ENCODE measurements around the gene RREB1.
"Not testable (repeated sequence)": the region's sequence is repeated elsewhere in the genome, so short reads cannot be mapped to it uniquely, and the experiment has no call there.

The RREB1 gene

DNA sequence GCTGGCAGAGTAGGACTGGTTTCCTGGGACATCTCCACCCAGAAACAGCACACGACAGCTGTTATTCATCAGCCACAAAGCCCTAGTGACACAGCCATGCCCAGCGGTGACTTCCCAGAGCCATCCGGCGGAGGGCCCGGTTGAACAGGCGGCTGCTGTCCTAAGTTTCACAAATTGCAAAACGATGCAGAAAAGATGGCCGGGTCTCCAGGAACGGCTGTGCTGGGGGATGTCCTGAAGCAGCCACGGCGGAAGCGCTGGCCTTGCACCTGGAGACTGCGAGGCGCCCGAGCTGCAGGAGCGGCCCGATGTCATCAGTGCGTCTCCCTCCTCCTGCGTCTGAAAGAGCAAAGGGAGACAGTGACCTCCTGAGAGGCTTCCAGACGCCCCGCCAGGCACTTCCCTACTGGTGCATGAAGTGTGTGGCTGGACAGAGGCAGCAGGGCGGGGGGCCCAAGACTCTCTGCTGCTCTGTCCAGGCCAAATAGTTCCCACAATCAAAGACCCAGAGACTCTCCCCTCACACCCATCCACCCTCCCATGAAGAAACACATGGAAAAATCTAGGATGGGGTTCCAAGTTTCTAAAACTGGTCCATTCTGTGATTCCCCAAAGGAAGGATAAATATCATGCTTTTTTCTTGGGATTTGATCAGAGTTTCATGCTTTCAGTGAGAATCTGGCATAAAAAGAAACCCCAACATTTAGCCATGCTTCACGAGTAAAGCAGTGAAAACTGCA is 161.2 kb downstream of the RREB1 start:
- DNase-seq: no peak

- no peak for DNase-seq
Measured at GRCh38 chr6:7269816-7270215, 162.1 kb downstream of the RREB1 start.

DNA sequence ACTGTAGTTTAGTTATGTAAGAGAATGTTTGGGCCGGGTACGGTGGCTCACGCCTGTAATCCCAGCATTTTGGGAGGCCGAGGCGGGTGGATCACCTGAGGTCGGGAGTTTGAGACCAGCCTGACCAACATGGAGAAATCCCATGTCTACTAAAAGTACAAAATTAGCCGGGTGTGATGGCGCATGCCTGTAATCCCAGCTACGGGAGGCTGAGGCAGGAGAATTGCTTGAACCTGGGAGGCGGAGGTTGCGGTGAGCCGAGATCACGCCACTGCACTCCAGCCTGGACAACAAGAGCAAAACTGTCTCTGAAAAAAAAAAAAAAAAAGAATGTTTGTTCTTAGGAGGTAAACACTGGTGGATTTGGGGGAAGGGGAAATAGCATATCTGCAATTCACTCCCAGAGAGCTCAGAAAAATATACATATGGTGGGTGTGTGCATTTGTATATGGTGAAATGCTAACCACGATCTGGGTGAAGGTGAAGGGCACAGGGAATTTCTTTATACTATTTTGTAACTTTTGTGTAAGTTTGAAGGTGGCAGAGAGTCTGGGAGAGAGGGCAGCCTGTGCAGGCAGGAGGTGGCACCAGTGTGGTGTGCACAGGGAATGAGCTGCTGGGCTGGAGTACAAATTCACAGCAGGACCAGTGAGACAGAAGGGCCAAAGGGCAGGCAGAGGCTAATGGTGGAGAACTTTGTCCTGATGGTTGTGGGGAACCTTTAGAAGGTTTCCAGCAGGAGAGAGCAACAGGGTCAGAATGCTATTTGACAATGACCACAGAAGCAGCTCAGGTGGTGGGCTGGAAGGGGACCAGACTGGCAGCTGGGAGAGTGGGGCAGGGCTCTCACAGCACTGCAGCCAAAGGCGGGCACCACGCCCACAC is 162.8 kb downstream of the RREB1 start:
- DNase-seq: no peak

- no peak for DNase-seq
Measured at GRCh38 chr6:7271205-7271534, 163.4 kb downstream of the RREB1 start.

DNA sequence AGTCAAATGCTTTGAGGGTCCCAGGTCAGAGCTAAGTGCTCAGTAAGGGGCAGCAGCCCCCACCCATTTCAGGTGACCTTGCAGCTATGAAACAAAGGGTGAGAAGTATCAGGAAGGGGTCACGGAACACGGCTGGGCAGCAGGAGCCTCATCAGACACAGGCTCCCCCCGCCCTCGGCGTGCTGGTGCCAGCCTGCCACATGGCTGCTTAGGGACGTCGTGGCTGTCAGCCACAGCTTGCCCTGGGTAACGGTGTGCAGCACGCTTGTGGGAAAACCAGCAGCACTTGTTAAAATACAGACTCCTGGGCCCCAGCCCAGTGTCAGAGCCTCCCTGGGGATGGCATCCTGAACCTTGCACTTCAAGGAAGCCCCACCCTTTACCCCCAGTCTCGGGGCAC is 165.9 kb downstream of the RREB1 start:
- DNase-seq: no peak

DNA sequence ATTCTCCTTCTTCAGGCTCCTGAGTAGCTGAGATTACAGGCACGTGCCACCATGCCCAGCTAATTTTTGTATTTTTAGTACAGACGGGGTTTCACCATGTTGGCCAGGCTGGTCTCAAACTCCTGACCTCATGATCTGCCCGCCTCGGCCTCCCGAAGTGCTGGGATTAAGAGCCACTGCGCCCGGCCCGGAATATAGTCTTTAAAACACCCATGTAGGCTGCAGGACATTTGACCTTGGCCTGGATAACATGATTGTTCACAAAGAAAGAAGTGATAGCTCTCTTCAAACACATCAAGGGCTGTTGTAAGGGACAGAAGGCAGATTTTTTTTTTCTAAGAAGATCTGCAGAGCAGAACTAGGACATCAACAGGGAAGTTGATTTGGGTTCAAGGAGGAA is 166.8 kb downstream of the RREB1 start:
- DNase-seq: not testable (repeated sequence)

- no peak for DNase-seq
Measured at GRCh38 chr6:7276199-7276524, 168.4 kb downstream of the RREB1 start.

DNA sequence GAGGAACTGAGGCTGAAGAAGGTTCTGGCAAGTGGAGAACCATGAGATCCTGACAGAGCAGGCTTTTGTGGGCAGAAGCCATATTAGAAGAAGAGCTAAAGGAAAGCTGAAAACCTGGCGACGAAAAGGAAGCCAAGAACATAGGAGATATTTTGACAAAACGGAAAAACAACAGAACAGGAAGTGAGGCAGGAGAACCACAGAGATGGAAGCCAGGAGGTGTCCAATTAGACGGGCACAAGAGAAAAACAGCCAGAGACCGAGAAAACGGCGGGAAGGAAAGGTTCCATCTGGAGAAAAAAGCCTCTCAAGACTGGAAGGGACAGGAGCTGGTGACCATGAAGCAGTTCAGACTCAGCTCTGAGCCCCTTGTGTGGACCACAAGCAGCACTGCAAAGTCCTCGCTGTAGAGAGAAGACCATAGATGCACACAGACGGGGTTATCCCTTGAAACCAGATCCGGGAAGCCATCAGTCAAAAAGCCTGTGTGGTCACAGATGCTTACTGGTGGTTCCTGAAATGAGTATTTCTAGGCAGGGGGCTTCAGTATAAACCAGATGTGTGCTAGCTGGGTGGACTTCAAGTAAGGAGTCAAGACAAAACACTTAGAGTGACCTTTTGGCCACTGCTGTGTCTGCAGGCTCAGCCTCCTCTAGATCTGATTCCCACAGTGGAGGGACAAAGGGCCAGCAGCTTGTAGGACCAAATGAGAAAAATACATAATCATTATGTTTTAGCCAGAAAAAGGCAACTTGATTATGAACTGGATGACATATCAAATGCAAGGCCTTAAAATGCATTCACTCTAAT is 174.5 kb downstream of the RREB1 start:
- no peak for DNase-seq

GRCh38 chr6:7283676-7284075 is 175.9 kb downstream of the RREB1 start:
- DNase-seq: no peak

DNA sequence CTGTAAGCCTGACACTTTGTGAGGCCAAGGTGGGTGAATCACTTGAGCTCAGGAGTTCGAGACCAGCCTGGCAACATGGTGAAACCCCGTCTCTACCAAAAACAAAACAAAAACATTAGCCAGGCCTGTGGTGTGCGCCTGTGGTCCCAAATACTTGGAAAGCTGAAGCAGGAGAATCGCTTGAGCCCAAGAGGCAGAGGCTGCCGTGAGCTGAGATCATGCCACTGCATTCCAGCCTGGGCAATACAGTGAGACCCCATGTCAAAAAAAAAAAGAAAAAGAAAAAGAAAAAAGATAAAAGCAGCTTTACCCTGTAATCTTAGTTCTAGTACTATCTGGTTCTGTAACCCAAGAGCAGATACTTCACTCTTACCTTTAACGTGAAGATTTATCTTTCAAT is 177.7 kb downstream of the RREB1 start:
- DNase-seq: no peak

DNA sequence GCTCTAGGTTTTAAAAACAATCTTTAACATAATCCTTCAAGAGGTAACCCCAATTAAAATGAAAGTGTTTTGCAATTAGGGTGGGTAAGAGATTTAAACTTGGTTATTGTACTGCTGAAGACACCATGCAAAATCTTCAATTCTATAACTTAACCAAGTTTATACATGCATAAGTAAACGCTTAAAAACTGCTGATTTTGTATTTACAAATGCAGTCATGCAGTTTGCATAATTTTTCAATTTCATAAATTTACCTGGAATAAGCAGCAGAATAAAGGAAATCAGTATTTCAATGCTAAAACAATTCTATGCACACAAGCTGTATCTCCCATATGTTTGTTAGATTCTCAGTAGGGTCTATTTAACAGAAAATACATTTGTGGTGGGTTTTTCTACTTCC is 182.3 kb downstream of the RREB1 start:
- DNase-seq: no peak

DNA sequence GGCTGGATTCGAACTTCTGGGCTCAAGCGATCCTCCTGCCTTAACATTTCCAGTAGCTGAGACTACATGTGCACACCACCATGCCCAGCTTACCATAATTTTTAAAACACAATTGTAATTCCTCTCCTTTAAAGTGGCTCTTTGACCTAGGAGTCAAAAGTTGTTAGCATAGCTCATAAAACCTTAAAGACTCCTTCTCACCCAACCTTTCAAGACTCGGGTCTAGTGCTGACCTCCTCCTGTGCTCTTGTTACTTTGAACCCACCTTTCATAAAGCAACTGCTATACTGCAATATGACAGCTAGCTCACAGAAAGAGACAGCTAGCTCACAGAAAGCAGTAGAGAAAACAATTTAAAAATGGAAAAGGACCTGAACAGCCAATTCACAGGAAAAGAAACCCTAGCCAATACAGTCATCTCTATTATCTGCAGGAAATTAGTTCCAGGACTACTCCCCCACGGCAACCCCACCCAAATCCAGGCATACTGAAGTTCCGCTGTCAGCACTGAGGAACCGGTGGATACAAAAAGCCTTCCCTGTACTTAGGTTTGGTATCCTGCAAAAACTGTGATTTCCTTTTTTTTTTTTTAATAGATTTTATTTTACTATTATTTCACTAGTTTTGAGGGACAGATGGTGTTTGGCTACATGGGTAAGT is 185.0 kb downstream of the RREB1 start:
- no peak for DNase-seq

DNA sequence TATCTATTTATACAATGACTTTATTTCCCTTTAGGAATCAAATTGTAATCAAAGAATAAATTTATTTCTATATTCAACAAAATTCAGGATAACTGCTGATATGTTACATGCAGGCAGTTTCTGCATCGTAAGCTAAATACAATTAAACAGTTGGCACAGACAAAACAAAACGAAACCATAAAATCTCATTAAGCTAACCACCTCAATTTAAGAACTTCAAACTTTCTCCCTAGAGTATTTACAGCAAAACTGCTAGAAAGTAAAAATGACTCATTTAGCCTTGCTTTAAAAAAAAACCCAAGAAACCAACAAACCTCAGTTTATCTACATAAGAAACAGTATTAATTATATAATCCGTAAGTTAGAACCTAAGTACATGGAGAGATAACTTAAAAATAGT is 188.2 kb downstream of the RREB1 start:
- no peak for DNase-seq

- DNase-seq: no peak
Measured at GRCh38 chr6:7296602-7297001, 188.8 kb downstream of the RREB1 start.

GRCh38 chr6:7298113-7298512 is 190.4 kb downstream of the RREB1 start:
- no peak for DNase-seq

- DNase-seq: no peak
Measured at GRCh38 chr6:7300926-7301325, 193.2 kb downstream of the RREB1 start.
